AG04449 (cell line): ENCODE measurements around the gene NAA25.
A peak's percentile ranks its signal among the peaks of the same experiment; 100 is the strongest.
"Not testable (repeated sequence)": the region's sequence is repeated elsewhere in the genome, so short reads cannot be mapped to it uniquely, and the experiment has no call there.

ENCODE experiments used
- CTCF ChIA-PET: fragments of 350-600 bp; formaldehyde crosslinking; extraction: SDS; loops from one replicate; lab custom pipeline; 2021; ENCODE audit warnings: antibody characterized with exemption; lab: Yijun Ruan, JAX
- POLR2A ChIA-PET: fragments of 400-600, 350-600 bp; formaldehyde crosslinking; extraction: SDS; loops from one replicate; lab custom pipeline; 2020; ENCODE audit warnings: antibody characterized with exemption, inconsistent platforms; lab: Yijun Ruan, JAX
- DNase-seq: peaks from one replicate; pipeline ENCODE4 v3.0.0-alpha.2; 2010; ENCODE audit warnings: low read depth, low spot score
- H3K4me3 ChIP-seq: 2 replicates; pipeline ENCODE4 v1.5.1; 2011; ENCODE audit warnings: low read depth, mild to moderate bottlenecking, control low read depth, low read length
- CTCF ChIP-seq: IDR thresholded peaks from one replicate; pipeline ENCODE4 v1.5.1; 2011; ENCODE audit warnings: mild to moderate bottlenecking, moderate library complexity, low read length, control low read depth, inconsistent platforms; ENCODE audit not compliant: insufficient read depth; ENCODE audit errors: missing control alignments

The NAA25 gene

GRCh38 chr12:112103758-112104503, 4.7 kb downstream of the NAA25 start:
- ChIA-PET POLR2A (interaction anchor here (0.6 kb wide), 1 partner anchor 62 kb away, joined by 3 read pairs; no protein-coding TSS in a partner anchor), CTCF (interaction anchor here (1.2 to 1.8 kb wide), 2 partner anchors 7 to 18 kb away, joined by 3 to 5 read pairs; no protein-coding TSS in a partner anchor)
- no peak for DNase-seq
- H3K4me3 ChIP-seq, result no peak overlapping the region
- no peak for TF ChIP-seq CTCF

DNA sequence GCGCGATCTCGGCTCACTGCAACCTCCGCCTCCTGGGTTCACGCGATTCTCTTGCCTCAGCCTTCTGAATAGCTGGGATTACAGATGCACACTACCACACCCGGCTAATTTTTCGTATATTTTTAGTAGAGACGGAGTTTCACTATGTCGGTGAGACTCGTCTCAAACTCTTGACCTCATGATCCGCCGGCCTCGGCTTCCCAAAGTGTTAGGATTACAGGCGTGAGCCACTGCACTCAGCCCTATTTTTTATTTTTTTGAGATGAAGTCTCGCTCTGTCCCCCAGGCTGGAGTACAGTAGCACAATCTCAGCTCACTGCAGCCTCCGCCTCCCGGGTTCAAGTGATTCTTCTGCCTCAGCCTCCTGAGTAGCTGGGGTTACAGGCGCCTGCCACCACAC, 5.8 kb downstream of the NAA25 start:
- POLR2A ChIA-PET, H3K4me3 ChIP-seq, DNase-seq: not testable (repeated sequence)
- CTCF ChIA-PET, result interaction anchor here (0.8 to 1.8 kb wide), 2 partner anchors 8 to 19 kb away, joined by 5 read pairs; no protein-coding TSS in a partner anchor

DNA sequence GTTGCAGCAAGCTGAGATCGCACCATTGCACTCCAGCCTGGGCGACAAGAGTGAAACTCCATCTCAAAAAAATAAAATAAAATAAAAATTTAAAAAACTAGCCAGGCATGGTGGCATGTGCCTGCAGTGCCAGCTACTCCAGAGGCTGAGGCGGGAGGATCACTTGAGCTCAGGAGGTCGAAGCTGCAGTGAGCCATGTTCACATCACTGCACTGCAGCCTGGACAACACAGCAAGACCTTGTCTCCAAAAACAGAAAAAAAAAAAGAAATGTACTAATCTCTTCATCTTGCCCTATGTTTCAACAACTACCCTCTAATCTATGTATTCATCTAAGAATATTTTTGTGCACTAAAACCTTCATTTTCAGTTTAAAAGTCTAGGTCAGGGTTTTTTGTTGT, 6.5 kb downstream of the NAA25 start:
- ChIA-PET POLR2A (no interaction called here), CTCF (interaction anchor here (0.8 to 1.8 kb wide), 2 partner anchors 9 to 19 kb away, joined by 5 read pairs; no protein-coding TSS in a partner anchor)
- TF ChIP-seq CTCF, result no peak
- no peak for DNase-seq
- no peak overlapping the region for H3K4me3 ChIP-seq

DNA sequence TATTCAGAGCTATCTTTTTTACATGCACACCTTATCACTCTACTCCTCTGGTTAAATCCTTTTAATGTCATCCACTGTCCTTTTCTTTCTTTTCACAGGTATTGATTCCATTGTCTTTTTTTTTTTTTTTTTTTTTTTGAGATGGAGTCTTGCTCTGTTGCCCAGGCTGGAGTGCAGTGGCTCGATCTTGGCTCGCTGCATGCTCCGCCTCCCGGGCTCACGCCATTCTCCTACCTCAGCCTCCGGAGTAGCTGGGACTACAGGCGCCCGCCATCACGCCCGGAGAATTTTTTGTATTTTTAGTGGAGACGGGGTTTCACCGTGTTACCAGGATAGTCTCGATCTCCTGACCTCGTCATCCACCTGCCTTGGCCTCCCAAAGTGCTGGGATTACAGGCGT, 8.1 kb downstream of the NAA25 start:
- H3K4me3 ChIP-seq, DNase-seq, POLR2A ChIA-PET: not testable (repeated sequence)
- CTCF ChIA-PET, result interaction anchor here (0.6 to 1.3 kb wide), 5 partner anchors 8 to 287 kb away, joined by 3 to 4 read pairs (median 3); no protein-coding TSS in a partner anchor

- POLR2A ChIA-PET, result interaction anchor here (1.1 kb wide), 1 partner anchor 10 kb away, joined by 3 read pairs; no protein-coding TSS in a partner anchor
- no peak for TF ChIP-seq CTCF
- DNase-seq, result no peak
- no peak overlapping the region for H3K4me3 ChIP-seq
- CTCF ChIA-PET, result interaction anchor here (1.1 to 1.9 kb wide), 3 partner anchors 10 to 101 kb away, joined by 3 to 4 read pairs (median 3); no protein-coding TSS in a partner anchor
These were observed 10.9 kb downstream of the NAA25 start for GRCh38 chr12:112097641-112098040.

- no peak overlapping the region for H3K4me3 ChIP-seq
- no peak for TF ChIP-seq CTCF
- ChIA-PET CTCF (interaction anchor here (1.0 kb wide), 1 partner anchor 8 kb away, joined by 3 read pairs; no protein-coding TSS in a partner anchor), POLR2A (interaction anchor here (0.7 to 1.8 kb wide), 3 partner anchors 11 to 114 kb away, joined by 3 to 4 read pairs (median 3); partner anchors contain the start of gene TRAFD1)
- peak; percentile 16 for DNase-seq
These were observed 11.9 kb downstream of the NAA25 start for GRCh38 chr12:112096667-112097066.

- CTCF ChIA-PET, result interaction anchor here (1.0 kb wide), 1 partner anchor 9 kb away, joined by 3 read pairs; no protein-coding TSS in a partner anchor
- H3K4me3 ChIP-seq, result no peak overlapping the region
- no peak for TF ChIP-seq CTCF
- POLR2A ChIA-PET, result interaction anchor here (0.7 to 1.8 kb wide), 2 partner anchors 29 to 113 kb away, joined by 3 to 4 read pairs; partner anchors contain the start of gene TRAFD1
- DNase-seq, result no peak
These were observed 12.5 kb downstream of the NAA25 start for GRCh38 chr12:112096070-112096469.
